OCI-LY1 (cell line): ENCODE results near the gene DACH1.

Experiments used
- H2AFZ ChIP-seq: fragments of 200-600 bp; sonication (generic), shearing (Covaris generic); 2 replicates; pipeline ENCODE4 v1.6.0; 2014; ENCODE audit warnings: antibody characterized with exemption, mild to moderate bottlenecking, low read length
- H3F3A ChIP-seq: fragments of 200-600 bp; sonication (generic), shearing (Covaris generic); 2 replicates; pipeline ENCODE4 v1.6.0; 2014; ENCODE audit warnings: mild to moderate bottlenecking, antibody characterized with exemption, low read length, moderate library complexity; ENCODE audit not compliant: insufficient read depth
- H3K27ac ChIP-seq: fragments of 200-600 bp; sonication (generic); 2 replicates; pipeline ENCODE4 v1.5.1; 2014; ENCODE audit warnings: low read length, mixed run types, mild to moderate bottlenecking, low read depth; ENCODE audit not compliant: poor library complexity, severe bottlenecking
- H3K27me3 ChIP-seq: fragments of 200-600 bp; sonication (generic); 2 replicates; pipeline ENCODE4 v1.6.0; 2014; ENCODE audit warnings: antibody characterized with exemption, mild to moderate bottlenecking, low read length, moderate library complexity; ENCODE audit not compliant: insufficient read depth
- H3K36me3 ChIP-seq: fragments of 200-600 bp; sonication (generic); 2 replicates; pipeline ENCODE4 v1.6.1; 2014; ENCODE audit warnings: mild to moderate bottlenecking, antibody characterized with exemption, low read length, moderate library complexity, mixed read lengths; ENCODE audit not compliant: insufficient read depth
- H3K4me1 ChIP-seq: fragments of 200-600 bp; sonication (generic); 2 replicates; pipeline ENCODE4 v1.5.1; 2014; ENCODE audit warnings: mild to moderate bottlenecking, low read length, moderate library complexity; ENCODE audit not compliant: insufficient read depth, severe bottlenecking
- H3K4me2 ChIP-seq: fragments of 200-600 bp; sonication (generic), shearing (Covaris generic); 2 replicates; pipeline ENCODE4 v1.6.1; 2014; ENCODE audit warnings: low read length
- H3K4me3 ChIP-seq: fragments of 200-600 bp; sonication (generic); 2 replicates; pipeline ENCODE4 v1.5.1; 2014; ENCODE audit warnings: low read length, low read depth, mild to moderate bottlenecking, mixed read lengths; ENCODE audit not compliant: poor library complexity, severe bottlenecking
- H3K79me2 ChIP-seq: fragments of 200-600 bp; shearing (Covaris generic); 2 replicates; pipeline ENCODE4 v1.6.1; 2016; ENCODE audit warnings: mixed run types, low read length, mixed read lengths; ENCODE audit not compliant: insufficient read depth
- H3K9ac ChIP-seq: fragments of 200-600 bp; sonication (generic), shearing (Covaris generic); 2 replicates; pipeline ENCODE4 v1.6.1; 2014; ENCODE audit warnings: mild to moderate bottlenecking, low read length, mixed read lengths
- H3K9me2 ChIP-seq: fragments of 200-600 bp; sonication (generic), shearing (Covaris generic); 2 replicates; pipeline ENCODE4 v1.6.1; 2014; ENCODE audit warnings: low read depth, mild to moderate bottlenecking, low read length, mixed read lengths
- H3K9me3 ChIP-seq: fragments of 200-600 bp; shearing (Covaris generic); 2 replicates; pipeline ENCODE4 v1.6.1; 2014; ENCODE audit warnings: low read length, mixed read lengths
- H4K20me1 ChIP-seq: fragments of 200-600 bp; sonication (generic), shearing (Covaris generic); 2 replicates; pipeline ENCODE4 v1.6.0; 2016; ENCODE audit warnings: mild to moderate bottlenecking, low read length; ENCODE audit not compliant: insufficient read depth
- EZH2 ChIP-seq: fragments of 200-600 bp; sonication (generic), shearing (Covaris generic); IDR thresholded peaks from 2 replicates; pipeline ENCODE4 v1.8.0; 2017; ENCODE audit warnings: borderline replicate concordance, mixed run types, mild to moderate bottlenecking, antibody characterized with exemption, low read length, moderate library complexity, mixed read lengths
- TF ChIP-seq, protein P1 (sequence below): fragments of 200-600 bp; sonication (generic), shearing (Covaris generic); IDR thresholded peaks from 2 replicates; pipeline ENCODE4 v1.5.1; 2017; ENCODE audit warnings: mild to moderate bottlenecking, antibody characterized with exemption, low read length, moderate library complexity, mixed read lengths

The DACH1 gene

DNA sequence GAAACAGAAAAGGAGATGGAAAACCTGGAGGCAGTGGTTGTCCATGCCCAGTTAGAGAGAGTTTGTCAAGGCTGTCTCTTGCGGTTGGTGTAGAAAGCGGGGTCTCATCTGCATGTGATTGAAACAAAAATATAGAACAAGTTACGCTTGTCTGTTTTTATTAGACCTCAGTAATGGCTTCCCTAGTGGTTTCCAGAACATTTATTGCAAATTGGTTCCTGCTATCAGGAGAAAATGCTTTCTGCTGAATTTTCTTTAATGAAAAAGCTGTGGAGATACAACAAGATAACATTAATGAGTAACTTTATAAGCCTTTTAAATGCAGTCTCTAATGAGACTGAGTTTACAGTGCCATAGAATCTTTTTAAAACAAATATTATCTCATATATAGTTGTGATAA is 378.0 kb downstream of the DACH1 start:
- no peak overlapping the region for H3K4me2 ChIP-seq
- no peak overlapping the region for H3K9ac ChIP-seq
- no peaks in the 10 kb centered on the region for H3K79me2 ChIP-seq
- no peaks in the 10 kb centered on the region for H3K36me3 ChIP-seq
- no peak overlapping the region for H3K4me3 ChIP-seq
- H4K20me1 ChIP-seq, result no peaks in the 10 kb centered on the region
- no peaks in the 10 kb centered on the region for H3K27me3 ChIP-seq
- TF ChIP-seq, protein P1, sequence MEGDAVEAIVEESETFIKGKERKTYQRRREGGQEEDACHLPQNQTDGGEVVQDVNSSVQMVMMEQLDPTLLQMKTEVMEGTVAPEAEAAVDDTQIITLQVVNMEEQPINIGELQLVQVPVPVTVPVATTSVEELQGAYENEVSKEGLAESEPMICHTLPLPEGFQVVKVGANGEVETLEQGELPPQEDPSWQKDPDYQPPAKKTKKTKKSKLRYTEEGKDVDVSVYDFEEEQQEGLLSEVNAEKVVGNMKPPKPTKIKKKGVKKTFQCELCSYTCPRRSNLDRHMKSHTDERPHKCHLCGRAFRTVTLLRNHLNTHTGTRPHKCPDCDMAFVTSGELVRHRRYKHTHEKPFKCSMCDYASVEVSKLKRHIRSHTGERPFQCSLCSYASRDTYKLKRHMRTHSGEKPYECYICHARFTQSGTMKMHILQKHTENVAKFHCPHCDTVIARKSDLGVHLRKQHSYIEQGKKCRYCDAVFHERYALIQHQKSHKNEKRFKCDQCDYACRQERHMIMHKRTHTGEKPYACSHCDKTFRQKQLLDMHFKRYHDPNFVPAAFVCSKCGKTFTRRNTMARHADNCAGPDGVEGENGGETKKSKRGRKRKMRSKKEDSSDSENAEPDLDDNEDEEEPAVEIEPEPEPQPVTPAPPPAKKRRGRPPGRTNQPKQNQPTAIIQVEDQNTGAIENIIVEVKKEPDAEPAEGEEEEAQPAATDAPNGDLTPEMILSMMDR, result no peak
- no peak for TF ChIP-seq EZH2
- no peaks in the 10 kb centered on the region for H3F3A ChIP-seq
- H3K9me2 ChIP-seq, result no peaks in the 10 kb centered on the region
- H3K9me3 ChIP-seq, result no peaks in the 10 kb centered on the region
- no peaks in the 10 kb centered on the region for H3K4me1 ChIP-seq
- no peak overlapping the region for H3K27ac ChIP-seq
- H2AFZ ChIP-seq, result no peak overlapping the region

DNA sequence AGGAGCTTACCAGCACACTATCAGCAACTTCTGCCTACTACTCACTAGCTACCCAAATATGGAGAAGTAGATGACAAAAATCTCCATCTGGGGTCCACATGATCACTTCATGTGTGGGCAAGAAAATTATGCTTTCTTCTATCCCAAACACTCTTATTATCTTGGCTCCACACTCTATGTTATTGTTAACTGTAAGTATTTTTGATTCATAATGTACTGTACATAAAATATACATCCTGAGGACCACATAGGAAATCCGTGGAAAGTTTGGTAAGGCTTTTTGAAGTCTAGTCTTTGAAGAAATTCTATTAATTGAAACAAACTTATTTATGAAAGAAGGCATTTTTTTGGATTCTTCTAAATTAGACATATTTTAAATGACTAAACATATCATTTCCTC is 378.8 kb downstream of the DACH1 start:
- Histone ChIP-seq H4K20me1 (no peaks in the 10 kb centered on the region), H3K9me2 (no peaks in the 10 kb centered on the region), H3K4me2 (no peak overlapping the region), H3K9ac (no peak overlapping the region), H3K79me2 (no peaks in the 10 kb centered on the region), H3K36me3 (no peaks in the 10 kb centered on the region), H3K27me3 (no peaks in the 10 kb centered on the region), H3F3A (no peaks in the 10 kb centered on the region), H3K9me3 (no peaks in the 10 kb centered on the region), H3K27ac (no peak overlapping the region), H2AFZ (no peak overlapping the region), H3K4me1 (no peaks in the 10 kb centered on the region), H3K4me3 (no peak overlapping the region)
- TF ChIP-seq, protein P1, result no peak
- no peak for TF ChIP-seq EZH2

- Histone ChIP-seq H2AFZ (no peak overlapping the region), H3K9me3 (no peaks in the 10 kb centered on the region), H3F3A (no peaks in the 10 kb centered on the region), H3K27me3 (no peaks in the 10 kb centered on the region), H3K4me1 (no peaks in the 10 kb centered on the region), H3K4me3 (no peak overlapping the region), H3K9ac (no peak overlapping the region), H3K36me3 (no peaks in the 10 kb centered on the region), H3K79me2 (no peaks in the 10 kb centered on the region), H3K4me2 (no peak overlapping the region), H3K9me2 (no peaks in the 10 kb centered on the region), H4K20me1 (no peaks in the 10 kb centered on the region), H3K27ac (no peak overlapping the region)
- TF ChIP-seq, protein P1, result no peak
- TF ChIP-seq EZH2, result no peak
Observed at GRCh38 chr13:71485913-71486312, 381.1 kb downstream of the DACH1 start.
